GM13976 (cell line): Measurements from ENCODE around the gene CENPV.
A peak's percentile ranks its signal among the peaks of the same experiment; 100 is the strongest.

ENCODE experiments used
- DNase-seq: peaks from one replicate; pipeline ENCODE4 v3.0.0; 2012; ENCODE audit warnings: low spot score
- in situ Hi-C: fragments of 300-500 bp; cut with MboI; formaldehyde crosslinking; loops from one replicate; pipeline ENCODE4 v1.12.0; 2022; ENCODE audit warnings: low sequenced_read_pairs, mixed read lengths, inconsistent platforms; ENCODE audit not compliant: unreplicated experiment
- TF ChIP-seq, protein P1 (sequence below): IDR thresholded peaks from 2 replicates; pipeline ENCODE4 v1.5.1; 2012; ENCODE audit warnings: borderline replicate concordance, mild to moderate bottlenecking; ENCODE audit not compliant: insufficient read depth; ENCODE audit errors: extremely low read depth, missing control alignments, control extremely low read depth

Gene CENPV

DNA sequence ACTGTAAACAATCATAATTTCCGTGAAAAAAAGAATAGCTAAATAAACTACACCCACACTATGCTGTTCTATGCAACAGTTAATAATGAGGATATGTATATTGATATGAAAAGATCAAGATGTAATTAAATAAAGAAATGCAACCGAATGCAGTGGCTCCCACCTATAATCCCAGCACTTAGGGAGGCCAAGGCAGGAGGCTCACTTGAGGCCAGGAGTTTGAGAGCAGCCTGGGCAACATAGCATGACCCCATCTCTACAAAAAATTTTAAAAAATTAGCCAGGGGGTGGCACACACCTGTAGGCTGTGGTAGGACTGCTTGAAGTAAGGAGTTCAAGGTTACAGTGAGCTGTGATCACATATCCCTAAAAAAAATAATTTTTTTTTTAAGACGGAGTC lies 14.9 kb downstream of the CENPV start:
- TF ChIP-seq, protein P1, sequence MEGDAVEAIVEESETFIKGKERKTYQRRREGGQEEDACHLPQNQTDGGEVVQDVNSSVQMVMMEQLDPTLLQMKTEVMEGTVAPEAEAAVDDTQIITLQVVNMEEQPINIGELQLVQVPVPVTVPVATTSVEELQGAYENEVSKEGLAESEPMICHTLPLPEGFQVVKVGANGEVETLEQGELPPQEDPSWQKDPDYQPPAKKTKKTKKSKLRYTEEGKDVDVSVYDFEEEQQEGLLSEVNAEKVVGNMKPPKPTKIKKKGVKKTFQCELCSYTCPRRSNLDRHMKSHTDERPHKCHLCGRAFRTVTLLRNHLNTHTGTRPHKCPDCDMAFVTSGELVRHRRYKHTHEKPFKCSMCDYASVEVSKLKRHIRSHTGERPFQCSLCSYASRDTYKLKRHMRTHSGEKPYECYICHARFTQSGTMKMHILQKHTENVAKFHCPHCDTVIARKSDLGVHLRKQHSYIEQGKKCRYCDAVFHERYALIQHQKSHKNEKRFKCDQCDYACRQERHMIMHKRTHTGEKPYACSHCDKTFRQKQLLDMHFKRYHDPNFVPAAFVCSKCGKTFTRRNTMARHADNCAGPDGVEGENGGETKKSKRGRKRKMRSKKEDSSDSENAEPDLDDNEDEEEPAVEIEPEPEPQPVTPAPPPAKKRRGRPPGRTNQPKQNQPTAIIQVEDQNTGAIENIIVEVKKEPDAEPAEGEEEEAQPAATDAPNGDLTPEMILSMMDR: no peak
- no peak for DNase-seq
- in situ Hi-C loops: no loop called here

DNA sequence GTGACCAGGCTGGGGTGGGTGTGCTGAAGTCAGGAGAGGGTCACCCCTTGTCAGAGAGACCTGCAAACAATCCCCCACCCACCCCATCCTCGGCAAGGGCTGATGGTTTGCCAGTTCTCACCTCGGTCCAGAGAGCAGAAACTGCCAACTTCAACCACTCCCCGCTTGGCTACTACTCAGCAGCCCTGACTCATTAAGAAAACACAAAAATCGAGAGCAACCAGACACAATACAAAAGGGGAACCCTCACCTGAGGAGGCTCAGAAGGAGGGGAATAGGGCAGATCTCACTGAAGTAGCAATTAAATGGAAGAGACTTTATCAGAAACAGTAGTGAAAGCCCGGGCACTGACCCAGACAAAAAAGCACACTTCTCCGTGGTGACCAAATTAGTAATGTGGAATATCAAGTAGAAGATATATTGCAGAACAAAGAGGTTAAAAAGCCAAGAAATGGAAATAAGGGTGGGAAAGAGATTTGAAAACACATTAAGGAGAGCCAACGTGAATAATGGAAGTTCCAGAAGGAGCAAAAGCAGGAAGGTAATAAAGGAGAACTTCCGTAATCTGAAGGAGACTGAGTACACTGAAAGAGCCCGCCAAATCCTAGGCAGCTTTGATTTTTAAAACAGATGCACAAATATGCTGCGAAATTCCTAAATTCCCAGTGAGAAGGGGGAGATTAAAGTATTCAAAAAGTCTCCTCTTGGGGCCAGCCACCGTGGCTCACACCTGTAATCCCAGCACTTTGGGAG lies 23.6 kb downstream of the CENPV start:
- peak; percentile 56 for DNase-seq
- in situ Hi-C loops: no loop called here
- TF ChIP-seq, protein P1: no peak

DNA sequence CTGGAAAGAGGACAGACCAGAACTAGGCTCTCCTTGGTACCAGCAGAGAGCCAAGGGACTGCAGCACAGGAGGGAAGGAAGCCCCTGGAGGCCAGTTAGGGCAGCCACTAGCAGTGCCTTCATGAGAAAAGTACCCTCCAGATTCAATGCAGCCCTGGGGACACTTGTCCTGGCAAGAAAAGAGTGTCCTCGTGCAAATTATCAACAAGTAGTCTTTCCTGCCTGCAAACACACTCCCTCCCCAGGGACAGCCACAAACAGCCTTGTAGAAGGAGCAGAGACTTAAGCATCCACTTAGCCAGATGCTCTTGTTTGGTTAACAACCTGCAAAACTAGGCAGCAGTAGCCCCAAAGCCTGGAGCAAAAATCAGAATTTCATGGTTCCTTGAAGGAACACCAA lies 24.3 kb downstream of the CENPV start:
- in situ Hi-C loops: no loop called here
- DNase-seq: peak; percentile 41
- TF ChIP-seq, protein P1: no peak

DNA sequence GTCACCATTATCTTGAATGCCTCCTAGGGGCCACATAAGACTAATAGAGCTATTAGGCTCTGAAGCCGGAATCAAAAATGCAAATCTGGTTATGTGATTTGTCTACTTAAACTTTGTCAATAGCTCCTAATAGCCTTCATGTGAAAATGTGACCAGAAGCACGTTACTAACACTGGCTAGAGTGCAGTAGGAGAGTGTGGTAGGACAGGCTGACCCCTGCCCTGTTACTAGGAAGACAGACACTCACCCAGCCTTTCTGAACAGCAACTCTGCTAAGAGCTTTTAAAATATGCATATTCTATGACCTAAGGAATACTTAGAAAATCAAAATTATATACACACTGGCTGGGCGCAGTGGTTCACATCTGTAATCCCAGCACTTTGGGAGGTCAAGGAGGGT lies 26.3 kb downstream of the CENPV start:
- TF ChIP-seq, protein P1: no peak
- in situ Hi-C loops: no loop called here

DNA sequence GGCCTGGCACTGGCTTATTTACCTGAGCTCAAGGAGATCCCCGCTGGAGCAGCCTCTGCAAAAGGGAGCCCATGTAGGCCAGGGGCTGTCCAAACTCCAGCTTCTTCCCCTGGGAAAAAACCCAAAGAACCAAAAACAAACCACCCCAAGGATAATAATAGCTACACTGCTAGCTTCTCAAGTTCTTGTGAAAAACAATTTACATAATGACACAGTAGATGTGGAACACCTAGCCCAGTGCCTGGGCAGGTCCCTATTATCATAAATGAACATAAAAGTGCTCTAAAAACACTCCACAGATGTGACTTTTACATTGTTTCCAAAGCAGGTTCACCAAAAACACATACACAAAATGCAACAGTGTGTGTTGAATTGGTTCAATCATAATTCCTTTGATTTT lies 27.3 kb downstream of the CENPV start:
- in situ Hi-C loops: no loop called here
- TF ChIP-seq, protein P1: no peak
- DNase-seq: no peak

More for the DNA sequence above, 26.3 kb downstream of the CENPV start:
- DNase-seq: no peak

DNA sequence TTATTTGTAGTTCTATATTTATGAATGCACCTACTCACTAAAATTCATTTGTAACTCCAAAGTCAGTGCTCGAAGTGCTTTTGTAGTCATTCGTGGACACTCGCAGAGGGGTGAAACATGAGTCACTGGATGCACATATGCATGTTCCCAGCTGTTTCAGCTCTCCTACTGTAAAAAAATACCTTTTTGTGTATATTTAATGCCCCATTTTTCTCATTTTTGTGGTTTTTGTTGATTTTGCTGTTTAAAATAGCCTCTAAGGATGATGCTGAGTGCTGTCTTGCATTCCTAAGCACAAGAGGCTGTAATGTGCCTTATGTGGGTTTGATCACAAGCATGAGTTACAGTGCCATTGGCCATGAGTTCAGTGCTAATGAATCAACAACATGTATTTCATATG lies 30.6 kb downstream of the CENPV start:
- in situ Hi-C loops: no loop called here
- DNase-seq: no peak
- TF ChIP-seq, protein P1: no peak
